ENCODE results near the gene ALK.

ALK gene

DNA sequence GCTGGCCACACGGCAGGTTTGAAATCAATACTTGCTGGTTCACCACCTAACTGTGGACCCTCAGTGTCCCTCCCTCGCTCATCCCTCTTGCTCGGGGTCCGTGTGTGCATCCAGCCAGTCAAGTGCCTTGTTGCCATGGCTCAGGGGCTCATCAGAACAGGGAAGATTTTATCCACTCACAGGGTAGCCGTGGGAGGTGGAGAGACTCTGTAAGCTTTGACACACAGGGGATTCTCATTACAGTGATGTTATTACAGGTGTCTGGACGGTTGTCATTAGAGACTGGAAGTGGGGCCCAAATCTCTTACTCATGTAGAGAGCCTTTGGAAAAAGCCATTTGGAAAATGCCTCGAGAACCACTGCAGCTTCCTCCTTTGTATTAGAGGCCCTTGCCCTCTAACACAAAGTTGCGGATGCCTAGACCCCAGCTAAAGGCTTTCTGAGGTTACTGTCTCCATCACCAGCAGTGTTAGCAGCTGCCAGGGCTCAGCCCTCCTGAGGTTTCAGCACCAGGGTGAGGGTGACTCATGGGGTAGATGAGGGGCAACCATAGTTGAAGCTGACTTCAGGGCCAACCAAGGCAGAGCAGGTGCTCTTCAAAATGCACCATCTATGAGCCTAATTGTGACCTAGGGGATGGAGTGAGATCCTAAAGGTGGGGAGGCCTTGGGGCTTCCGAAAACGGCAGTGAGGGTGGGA is 610.6 kb downstream of the ALK start:
- in situ Hi-C loops (cut with HindIII; ENCODE audit: low sequenced_read_pairs): loop anchor here (5.0 kb wide), 1 partner anchor 47 kb away; no protein-coding TSS in a partner anchor

DNA sequence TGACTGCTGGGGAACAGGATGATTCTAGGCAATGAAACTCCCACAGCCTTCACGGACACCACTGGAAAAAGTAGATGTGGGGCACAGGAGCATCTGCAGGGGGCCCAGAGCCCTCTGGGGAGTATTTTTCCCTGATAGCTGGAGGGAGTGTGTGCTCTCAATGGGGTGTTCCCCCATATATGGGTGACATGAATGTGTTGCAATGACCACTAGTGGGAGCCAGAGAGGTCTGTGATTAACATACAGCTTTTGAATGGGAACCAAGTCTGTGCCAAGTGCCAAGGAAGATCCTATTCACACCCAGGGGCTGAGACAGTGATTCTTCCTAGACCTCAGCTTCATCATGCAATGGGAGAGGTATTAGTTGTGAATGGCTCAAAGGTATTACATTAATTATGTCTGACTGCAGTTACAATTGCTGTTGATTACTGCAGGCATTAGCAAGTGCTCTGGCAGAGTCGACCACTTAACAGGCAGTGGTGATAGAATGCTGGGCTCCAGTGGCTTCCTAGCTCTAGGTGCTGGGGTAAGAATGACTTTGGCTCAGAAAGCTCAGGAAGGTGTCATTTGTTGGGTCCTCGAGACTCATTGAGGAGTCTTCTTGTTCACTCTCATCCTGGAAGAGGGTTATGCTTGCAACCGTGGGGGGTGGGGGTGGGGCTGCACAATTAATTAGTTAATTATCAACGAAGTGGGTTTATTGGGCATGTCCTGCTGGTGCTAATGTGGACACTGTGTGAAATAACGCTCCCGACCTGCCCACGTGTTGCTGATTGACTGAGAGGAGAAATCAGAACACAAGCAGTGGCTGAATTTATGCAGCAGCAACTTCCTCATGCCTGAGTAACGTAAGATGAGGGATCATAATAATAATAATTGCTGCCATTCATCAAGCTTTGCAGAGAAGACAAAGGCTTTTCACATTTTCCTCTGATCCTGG is 612.0 kb downstream of the ALK start:
- in situ Hi-C loops (cut with HindIII; ENCODE audit: low sequenced_read_pairs): loop anchor here (5.0 kb wide), 1 partner anchor 48 kb away; no protein-coding TSS in a partner anchor

DNA sequence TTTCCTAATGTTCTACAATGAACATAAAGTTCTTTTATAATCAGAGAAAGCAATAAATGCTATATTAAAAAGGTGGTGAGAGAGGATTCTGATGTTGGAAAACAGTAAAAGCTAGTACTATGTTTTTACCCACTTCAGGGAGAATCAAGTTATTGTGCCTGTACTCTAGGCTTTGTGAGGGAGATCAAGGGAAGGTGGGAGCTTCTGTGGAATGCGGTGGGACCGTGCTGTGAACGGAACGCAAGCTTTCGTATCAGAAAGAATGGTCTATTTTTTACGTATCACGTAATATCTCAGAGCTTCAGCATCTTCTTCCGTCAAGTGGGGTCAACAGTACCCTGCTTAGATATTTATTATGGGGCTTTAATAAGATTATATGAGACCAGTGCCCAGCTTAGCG is 613.0 kb downstream of the ALK start:
- in situ Hi-C loops (cut with HindIII; ENCODE audit: low sequenced_read_pairs): no loop called here

DNA sequence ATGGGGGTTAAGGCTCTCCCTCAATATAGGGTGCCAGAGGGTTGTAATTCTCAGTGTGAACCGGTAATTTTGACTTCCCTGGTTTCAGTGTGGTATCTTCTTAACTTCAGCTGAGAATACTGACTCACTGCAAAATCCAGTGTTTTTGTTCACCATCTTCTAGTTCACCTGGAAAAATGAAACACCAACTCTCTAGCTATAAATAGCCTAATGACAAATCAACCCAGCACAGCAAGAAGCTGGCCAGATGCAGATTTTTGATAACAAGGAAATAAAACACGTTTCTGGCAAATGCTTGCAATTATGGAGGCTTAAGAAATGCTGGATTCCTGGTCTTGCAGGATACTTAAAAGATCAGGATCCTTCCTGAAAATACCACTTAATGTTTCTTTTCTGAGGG is 613.9 kb downstream of the ALK start:
- in situ Hi-C loops (cut with HindIII; ENCODE audit: low sequenced_read_pairs): no loop called here

DNA sequence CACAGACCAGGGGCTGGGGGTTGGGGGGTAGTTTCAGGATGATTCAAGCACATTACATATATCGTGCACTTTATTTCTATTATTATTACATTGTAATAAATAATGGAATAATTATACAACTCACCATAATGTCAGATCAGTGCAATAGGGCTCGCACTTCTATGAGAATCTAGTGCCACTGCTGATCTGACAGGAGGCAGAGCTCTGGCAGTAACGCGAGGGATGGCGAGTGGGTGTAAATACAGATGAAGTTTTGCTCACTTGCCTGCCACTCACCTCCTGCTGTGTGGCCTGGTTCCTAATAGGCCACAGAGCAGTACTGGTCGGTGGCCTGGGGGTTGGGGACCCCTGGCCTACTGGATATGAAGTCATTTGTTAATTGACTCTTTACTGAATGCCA is 615.6 kb downstream of the ALK start:
- in situ Hi-C loops (cut with HindIII; ENCODE audit: low sequenced_read_pairs): no loop called here

DNA sequence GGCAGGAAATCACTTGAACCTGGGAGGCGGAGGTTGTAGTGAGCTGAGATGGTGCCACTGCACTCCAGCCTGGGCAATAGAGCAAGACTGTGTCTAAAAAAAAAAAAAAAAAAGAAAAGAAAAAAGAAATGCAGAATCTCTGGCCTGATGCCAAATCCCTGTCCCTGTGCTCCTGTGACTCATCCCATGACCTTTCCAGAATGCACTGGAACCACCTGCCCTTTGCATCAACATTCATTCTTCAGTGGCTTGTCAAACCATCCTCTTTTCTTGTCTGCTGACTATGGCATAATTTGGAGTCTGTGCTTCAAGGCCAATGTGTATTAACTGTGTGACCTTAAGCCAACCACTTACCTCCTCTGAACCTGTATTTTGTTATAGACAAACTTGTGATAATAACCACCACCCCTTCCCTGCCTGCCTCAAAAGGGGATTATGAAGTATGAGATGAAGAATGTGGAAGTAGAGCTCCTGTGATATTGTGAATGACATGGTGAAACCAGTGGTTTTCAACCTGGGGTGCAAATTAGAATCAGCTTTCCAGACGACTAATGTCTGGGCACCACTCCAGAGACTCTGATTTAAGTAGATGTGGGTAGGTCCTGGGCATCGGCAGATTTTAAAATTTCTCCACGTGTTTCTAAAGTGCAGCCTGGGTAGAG is 616.9 kb downstream of the ALK start:
- in situ Hi-C loops (cut with HindIII; ENCODE audit: low sequenced_read_pairs): no loop called here

DNA sequence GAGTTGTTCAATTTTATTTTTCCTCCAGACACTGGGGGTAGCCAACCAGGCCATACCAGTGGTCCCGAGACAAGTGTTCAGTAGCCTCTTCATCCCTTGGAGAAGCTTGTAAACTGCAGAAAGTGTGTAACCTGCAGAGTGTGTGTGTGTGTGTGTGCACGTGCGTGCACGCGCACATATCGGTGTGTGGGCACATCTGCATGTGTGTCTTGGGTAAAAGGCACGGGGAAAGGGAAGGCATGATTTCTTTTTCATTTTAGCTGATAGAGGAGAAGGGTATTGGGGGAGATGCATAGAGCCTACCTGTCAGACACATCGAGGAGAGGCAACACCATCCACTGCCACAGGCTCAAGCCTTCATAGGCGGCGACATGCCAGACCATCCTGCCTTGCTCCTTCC is 624.8 kb downstream of the ALK start:
- in situ Hi-C loops (cut with HindIII; ENCODE audit: low sequenced_read_pairs): no loop called here

DNA sequence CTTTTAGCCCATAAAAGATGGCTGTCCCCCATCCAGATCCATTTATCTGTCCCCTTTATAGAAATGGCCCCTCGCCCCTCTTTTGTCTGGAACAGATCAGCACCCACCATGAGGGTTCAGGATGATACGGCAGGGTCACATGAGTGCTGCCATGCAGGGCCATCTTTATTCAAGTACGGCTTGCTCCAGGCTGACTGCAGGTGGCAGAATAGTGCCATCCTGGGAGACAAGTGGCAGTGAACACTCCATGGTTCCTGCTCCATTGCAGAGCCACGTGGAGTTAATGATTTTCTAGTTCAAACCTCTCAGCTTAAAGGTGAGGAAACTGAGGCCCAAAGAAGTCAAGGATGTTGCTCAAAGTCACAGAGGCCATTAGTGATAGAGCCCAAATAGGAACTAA is 625.5 kb downstream of the ALK start:
- in situ Hi-C loops (cut with HindIII; ENCODE audit: low sequenced_read_pairs): no loop called here

DNA sequence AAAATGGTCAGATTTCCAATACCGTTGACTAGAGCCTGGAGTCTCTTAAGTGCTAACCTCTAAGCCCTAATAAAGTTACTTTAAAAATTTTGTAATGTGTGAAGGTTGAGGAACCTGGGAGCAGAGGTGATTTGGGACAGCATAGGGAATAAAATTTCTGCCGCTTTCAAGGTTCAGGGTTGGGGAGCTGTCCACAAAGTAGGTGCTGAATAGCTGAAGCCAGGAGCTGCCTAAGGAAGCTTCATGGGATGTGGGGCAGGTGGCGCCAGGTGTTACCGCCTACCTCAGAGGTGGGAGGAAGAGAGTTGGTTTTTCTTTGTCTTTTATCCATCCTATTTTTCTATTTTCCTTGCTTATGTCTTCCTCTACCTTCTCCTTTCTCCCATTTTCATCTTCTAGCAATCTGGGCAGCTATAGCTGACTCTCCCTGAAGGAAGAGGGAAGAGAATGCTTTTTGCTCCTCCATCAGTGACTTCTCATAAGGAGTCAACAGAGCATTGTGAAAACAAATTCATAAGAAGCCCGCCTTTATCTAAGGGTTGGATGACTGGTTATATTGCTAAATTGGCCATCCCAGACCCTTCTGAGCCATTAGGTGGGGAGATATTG is 627.5 kb downstream of the ALK start:
- in situ Hi-C loops (cut with HindIII; ENCODE audit: low sequenced_read_pairs): no loop called here

DNA sequence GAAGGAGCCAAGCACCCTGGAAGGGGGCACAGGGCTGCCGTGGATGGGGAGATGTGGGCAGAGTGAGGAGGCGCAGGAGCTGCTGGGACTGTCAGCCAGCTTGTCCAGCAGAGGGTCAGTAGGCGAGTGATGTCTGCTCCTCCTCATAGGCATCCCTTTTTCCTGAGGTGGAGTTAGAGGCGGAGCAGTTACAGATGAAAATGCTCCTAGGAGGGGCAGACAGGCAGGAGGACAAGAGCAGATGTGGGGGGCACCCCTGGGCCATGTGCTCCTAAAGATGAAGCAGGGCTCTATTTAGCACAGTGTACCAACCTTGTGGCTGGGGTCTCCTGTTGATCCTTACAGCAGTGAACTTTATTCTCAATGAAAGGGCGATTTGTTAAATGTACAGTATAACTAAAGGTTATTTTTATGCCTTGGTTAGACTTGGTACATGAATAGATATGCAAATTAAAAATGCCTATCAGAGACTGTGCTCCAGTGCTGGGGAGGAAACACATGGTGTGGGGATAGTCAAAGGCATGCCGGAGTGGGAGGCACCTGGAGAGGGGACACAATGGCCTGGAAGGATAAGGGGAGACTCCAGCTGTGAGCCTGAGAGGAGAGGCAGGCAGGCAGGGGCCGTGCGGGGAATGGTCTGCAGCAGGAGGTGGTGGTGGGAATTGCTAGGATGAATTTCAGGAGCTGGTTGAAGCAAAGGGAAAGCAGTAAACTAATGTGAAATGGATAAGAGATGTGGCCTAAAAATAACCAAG is 630.9 kb downstream of the ALK start:
- in situ Hi-C loops (cut with HindIII; ENCODE audit: low sequenced_read_pairs): no loop called here

DNA sequence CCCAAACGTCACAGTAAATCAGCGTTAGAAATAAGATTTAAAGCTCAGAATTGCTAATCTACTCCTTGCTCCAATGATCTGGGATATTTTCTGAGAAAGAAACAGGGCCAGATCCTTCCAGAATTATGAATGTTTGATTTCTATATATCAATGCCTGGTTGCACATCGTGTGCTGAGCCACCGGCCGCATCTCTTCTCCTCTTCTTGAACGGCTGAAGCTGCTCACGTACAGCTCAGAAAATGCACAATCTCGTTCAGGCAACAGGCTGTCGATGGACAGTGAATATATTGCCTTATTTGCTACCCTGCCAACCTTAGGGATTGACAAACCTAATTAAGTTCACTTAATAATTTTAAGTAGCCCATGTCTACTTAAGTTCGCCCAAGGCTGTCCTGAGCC is 636.7 kb downstream of the ALK start:
- in situ Hi-C loops (cut with HindIII; ENCODE audit: low sequenced_read_pairs): no loop called here

DNA sequence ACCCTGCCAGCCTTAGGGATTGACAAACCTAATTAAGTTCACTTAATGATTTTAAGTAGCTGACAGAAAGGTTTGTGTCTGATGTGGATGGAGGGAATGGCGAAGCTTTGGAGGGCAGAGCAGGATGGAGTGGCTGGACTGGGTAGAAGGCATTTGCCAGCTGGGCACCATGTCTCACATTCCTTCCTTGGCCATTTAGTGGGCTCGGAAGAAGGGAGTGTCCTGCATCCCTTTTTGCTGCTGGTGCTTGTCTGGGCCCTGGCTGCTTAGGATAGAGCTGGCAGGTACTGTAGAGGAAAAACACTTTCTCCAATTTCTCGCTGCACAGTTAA is 639.5 kb downstream of the ALK start:
- in situ Hi-C loops (cut with HindIII; ENCODE audit: low sequenced_read_pairs): no loop called here

DNA sequence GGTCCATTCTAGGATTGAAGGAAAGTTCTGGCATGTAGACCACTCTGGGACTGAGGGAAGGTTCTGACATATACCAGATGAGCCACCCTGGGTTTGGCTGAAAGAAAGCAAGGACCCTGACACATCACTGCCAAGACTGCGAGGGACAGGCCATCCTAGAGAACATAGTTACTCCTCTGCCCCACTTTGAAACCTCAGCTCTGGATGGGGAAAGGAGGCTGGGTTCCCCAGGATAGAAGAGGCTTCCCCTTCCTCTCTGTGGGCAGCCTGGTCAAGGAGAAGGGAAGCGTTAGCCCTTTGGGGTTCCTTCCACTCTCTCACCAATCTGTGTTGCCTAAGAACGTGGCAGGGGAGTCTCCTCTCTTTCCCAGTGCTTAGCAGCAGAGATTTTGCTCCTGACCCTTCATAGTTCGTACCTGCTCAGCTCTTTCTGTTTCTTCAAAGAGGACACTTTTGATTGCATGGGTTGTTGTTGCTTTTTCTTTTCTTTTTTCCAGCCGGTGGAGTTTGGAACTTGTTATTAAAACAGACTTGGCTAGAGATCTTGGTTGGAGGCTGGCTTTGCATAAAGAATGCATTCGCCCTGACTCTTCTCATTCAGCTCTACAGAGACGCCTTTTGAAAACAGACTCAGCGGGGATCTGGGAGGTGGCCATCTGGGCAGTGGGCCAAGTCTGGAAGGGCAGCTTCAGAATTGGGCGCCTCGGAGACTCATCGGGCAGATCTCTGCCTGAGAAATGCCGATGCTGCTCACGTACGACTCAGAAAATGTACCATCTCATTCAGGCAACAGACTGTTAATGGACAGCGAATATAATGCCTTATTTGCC is 640.1 kb downstream of the ALK start:
- in situ Hi-C loops (cut with HindIII; ENCODE audit: low sequenced_read_pairs): no loop called here

DNA sequence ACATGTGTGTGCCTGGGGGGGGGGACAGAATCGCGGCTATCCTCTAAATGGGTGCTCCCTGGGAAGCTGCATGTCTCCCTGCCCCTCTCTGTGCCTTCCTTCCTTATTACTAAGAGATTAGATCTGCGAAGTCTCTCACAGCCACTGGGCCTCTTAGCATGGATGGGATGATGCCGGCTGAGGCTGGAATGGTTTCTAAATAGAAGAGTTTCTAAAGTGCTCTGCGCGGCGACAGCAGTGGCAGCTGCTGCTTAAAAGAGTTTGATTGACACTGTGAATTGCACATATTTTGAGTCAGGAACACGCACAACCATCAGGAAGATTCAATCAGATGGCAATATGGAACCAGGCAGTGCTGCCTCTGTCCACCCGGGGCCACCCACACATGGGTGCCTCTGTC is 642.4 kb downstream of the ALK start:
- in situ Hi-C loops (cut with HindIII; ENCODE audit: low sequenced_read_pairs): loop anchor here (10.0 kb wide), 1 partner anchor 156 kb away; no protein-coding TSS in a partner anchor

DNA sequence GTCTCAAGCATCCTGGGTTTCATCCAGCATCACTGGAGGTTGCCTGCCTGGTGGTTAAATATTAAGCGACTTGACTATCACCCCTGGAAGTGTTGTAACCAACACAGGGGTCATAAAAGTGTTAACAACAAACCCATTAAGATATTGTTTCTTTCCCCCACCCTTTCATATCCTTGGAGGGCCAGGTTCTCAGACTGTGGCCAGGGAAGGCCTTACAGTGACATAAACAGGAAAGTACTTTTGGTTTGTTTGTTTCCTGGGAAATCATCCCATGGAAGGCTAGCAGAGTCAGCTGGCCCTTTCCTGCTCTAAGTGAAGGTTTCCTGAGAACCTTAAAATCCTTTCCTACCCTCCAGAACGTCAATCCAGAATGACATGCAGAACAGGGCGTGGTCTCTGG is 645.2 kb downstream of the ALK start:
- in situ Hi-C loops (cut with HindIII; ENCODE audit: low sequenced_read_pairs): loop anchor here (10.0 kb wide), 1 partner anchor 159 kb away; no protein-coding TSS in a partner anchor

DNA sequence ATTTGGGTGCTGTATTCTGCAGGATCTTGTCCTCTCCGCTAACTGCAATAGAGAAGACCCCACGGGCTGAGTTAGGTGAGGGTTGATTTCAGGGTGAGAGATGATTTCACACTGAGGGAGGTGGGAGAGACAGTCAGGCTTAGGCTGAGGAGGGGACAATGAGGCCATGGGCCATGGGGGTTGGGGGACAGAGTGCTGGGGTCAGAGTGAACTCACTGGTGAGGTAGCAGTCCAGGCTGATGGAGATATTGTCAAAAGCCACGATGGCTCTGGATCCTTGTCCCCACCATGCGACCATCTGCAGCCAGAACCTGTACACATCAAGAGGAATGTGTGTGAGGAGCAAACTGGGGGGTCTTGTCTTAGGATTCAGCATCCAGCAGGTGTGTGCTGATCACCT is 646.2 kb downstream of the ALK start:
- in situ Hi-C loops (cut with HindIII; ENCODE audit: low sequenced_read_pairs): loop anchor here (10.0 kb wide), 1 partner anchor 160 kb away; no protein-coding TSS in a partner anchor

DNA sequence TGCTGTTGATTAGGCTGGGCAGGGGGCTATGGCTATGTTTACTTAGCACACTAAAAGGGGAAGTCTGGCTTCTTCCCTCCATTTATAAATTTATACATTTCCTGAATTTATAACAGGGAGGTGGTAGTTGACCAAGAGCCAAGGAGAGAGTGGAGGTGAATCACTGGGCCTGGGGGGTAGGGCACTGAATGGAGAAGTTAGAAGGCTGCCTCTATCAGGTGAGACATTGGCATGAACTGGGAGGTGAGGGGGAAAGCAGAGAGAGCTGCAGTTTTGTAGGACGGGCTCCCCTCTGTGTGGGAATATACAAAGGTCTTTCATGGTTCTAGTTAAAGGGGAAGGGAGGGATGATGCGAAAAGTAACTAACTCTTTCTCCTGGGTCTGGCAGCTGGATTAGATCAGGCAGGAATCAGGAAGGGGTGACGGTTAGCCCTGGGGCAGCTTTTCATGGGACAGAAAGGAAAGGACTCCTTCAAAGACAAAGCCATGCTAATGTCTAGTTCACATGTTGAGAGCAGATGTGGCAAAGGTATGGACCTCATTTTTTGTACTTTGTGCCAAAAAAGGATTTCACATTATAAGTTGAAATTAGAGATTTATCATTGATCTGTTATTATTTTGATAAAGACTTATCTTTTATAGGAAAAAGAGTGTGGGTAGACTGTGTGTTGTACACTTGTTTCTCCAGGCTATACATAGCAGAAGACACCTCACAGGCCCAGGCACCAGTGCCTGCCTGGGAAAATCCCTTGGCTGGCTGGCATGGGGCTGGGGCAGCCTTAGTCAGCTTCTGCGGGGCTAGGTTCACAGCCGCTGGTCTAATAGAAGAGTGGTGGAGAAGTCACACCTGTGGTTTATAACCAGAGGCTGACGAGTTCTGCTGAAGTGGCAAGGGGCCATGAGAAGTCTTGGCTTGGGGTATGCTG is 647.4 kb downstream of the ALK start:
- in situ Hi-C loops (cut with HindIII; ENCODE audit: low sequenced_read_pairs): loop anchor here (10.0 kb wide), 1 partner anchor 161 kb away; no protein-coding TSS in a partner anchor

DNA sequence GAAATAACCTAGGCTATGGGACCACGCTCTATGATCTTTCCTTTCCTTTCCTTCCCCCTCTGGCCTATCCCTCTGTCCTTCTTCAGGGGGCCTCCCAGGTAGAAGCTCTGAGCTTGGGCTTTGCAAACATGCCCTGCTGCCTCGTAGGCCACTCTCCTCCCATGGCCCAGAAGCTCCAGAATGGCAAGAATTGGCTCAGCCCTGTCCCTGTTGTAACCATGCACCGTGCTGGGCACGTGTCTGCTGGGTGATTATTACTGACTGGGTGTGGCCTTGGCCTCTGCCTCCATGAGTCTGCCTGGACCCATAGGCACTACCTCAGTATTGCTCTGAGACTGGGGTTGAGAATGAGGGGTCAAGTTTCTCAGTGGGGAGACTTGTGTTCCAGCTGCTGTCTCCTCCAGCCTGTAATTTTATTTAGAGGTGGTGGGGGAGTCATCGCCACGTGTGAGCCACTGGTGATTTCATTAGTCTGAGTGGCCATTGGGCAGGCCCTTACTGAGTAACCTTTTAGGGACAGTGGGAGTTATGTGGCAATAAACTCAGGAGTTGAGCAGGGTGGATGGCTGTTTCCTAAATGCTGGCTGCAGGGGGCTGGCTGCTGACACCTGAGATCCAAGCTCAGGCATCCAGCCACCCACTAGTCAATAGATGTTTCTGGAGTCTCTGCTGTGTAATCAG is 648.2 kb downstream of the ALK start:
- in situ Hi-C loops (cut with HindIII; ENCODE audit: low sequenced_read_pairs): loop anchor here (10.0 kb wide), 1 partner anchor 162 kb away; no protein-coding TSS in a partner anchor
